NK-92 (cell line): ENCODE measurements around the gene ADARB2.

Experiments
- DNase-seq: peaks from one replicate; lab custom pipeline; 2025; ENCODE audit not compliant: unreplicated experiment; lab: John Stamatoyannopoulos, UW

Gene ADARB2

DNA sequence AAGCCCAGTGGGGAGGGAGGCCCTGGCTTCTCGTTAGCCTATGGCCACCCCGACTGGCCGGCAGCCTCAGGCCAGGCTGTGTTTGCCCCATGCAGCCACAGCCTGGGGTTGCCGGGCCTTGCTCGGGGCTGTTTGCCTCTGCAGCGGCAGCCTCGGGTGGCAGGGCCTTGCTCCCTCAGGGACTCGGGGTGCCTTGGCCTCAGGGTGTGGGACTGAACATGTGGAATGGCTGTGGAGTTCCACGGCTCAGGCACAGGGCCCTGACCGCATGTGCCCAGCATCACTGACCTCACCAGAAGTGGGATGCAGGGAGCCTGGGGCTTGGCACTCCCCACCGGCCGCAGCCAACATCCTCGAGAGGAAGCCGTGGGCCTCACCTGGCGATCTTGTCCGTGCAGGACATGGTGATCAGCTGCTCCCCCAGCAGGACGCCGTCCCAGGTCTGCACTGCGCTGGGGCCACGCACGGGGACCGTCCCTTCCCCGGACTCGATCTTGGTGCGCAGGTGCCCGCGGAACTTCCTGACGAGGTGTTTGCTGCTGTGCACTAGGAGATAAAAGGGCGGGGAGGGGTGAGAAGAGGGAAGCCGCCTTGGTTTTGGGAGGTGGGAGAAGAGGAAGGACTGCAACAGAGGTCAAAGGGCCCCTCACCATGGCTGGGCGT lies 520.6 kb downstream of the ADARB2 start:
- DNase-seq = no peak

DNA sequence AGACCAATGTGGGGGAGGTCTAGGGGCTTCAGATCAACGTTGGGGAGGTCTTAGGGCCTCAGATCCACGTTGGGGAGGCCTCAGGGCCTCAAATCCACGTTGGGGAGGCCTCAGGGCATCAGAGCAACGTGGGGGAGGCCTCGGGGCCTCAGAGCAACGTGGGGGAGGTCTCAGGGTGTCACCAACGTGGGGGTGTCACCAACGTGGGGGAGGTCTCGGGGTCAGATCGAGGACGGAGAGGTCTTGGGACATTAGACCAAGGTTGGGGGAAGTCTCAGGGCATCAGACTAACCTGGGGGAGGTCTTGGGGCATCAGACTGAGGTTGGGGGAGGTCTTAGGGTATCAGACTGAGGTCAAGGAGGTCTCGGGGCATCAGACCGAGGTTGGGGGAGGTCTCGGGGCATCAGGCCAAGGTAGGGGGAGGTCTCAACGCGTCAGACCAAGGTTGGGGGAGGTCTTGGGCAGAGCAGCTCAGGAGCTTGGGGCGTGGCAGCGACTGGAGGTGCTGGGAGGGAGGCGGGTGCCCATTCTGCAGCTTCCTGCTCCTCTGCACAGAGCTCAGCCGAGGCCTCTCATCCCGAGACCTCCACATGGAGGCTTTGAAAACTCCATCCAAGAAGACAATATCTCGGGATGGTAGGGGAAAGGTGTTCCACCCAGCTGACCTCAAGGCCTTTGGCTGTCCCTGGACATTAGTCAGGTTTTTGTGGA lies 521.3 kb downstream of the ADARB2 start:
- DNase-seq = no peak

DNA sequence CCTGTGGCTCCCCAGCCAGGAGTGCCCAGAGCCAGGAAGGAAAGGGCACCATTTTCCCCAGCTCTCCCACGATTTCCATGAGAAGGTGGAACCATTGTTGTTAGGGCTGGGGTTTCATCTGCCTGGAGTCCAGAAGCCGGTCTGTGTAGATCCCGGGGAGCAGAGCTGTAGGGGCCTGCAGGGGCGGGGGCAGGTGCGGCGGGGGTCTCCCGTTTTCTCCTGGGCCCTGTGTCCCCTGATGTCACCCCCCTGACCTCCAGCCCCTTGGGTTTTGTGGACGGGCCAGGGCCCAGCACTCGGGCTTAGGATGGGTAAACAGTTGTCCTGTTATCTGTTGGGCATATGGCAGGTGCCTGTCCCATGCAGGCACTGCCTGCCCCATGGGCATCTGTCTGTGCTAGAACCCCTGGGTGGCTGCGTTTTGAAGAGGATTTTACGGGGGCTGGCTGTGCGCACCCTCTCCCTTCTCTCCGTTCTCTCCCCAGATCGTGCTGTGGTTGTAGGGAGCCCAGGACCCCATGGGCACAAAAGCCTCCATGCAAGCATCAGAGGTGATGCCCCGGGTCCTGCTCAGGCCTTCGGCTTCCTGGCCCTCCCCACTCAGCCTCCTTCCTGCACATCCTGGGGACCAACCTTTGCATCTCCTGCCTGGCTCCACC lies 522.3 kb downstream of the ADARB2 start:
- no peak for DNase-seq

DNA sequence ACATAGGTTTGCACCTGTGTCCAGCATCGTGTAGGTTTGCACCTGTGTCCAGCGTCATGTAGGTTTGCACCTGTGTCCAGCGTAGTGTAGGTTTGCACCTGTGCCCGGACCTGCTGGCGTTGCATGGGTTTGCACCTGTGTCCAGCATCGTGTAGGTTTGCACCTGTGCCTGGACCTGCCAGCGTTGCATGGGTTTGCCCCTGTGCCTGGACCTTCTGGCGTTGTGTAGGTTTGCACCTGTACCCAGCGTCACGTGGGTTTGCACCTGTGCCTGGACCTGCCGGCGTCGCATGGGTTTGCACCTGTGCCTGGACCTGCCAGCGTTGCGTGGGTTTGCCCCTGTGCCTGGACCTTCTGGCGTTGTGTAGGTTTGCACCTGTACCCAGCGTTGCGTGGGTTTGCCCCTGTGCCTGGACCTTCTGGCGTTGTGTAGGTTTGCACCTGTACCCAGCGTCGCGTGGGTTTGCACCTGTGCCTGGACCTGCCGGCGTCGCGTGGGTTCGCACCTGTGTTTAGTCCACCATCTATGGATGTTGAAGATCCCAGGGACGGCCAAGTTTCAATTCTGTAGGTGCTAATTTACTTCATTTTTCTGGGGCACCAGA lies 523.2 kb downstream of the ADARB2 start:
- DNase-seq = no peak

DNA sequence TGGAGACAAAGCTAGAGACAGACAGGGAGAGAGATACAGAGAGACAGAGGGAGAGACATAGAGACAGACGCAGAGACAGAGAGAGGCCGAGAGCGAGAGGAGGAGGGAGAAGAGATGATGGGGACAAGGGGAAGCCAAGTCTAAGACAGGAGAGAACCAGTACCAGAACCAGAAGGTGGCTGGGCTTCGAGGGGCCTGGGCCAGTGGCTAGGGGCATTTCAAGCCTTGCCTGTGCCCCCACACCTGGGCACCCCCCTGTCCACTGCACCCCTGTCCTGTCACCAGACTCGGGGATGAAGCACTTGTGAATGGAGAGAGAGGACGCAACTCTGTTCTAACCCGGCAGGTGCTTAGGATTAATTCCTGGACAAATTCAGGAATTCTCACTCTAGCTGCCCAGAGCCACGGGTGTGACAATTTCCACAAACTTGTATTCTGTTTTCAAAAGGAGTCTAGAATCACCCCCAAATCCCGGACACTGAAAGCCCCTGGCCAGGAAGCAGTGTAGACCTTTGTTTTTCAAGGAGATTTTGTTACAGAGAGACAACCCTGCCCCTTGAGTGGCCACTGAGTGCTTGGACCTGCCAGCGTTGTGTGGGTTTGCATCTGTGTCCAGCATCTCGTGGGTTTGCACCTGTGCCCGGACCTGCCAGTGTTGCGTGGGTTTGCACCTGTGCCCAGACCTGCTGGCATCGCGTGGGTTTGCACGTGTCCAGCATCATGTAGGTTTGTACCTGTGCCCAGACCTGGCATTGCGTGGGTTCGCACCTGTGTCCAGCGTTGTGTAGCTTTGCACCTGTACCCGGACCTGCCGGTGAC lies 523.9 kb downstream of the ADARB2 start:
- no peak for DNase-seq

DNA sequence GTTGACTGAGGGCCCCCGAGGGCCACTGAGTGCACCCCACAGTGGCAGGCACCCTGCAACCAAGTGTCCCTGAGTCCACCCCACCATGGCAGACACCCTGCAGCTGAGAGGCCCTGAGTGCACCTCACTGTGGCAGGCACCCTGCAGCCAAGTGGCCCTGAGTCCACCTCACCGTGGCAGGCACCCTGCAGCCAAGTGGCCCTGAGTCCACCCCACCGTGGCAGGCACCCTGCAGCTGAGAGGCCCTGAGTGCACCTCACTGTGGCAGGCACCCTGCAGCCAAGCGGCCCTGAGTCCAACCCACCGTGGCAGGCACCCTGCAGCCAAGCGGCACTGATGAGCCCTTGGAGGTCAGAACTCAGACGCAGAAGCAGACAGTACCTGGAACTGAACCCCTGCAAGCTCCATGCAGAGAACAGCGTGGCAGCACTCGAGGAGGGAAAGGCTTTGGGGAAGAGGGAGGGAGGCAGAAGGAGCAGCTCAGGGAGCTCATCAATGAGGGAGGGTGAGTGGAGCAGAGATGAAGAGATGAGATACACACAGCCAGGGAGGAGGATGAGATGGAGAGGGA lies 524.7 kb downstream of the ADARB2 start:
- DNase-seq = no peak

DNA sequence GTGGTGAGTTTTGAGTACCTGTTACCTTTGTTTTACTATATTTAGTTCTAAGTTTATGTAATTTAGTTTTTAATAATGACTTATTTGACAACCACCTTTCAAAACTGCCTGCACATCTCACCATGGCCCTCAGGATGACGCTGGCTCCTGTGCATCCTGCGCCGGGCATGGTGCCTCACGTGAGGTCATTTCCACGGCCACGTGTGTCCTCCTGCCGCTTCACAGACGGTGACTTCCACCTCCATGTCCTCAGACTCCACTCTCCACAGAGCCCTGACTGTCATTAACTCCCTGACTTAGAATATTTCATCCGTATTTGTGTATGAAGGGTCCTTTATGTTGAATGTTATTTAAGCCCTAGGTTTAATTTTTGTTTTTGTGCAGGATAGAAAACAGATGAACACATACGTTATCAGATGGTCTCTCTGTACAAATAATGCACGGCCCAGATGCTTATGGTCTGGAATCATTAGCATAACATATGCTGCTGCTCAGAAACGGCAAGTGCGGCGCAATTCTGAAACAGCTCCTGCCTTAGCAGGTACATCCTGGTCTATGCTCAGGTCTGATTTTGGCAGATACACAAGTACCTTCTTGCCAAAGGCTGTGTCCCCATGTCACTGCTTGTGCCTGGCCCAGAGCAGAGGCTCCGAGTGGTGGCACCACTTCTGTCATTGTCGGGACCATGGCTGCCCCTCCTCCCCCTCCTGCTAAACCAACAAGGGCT lies 525.3 kb downstream of the ADARB2 start:
- DNase-seq = no peak

DNA sequence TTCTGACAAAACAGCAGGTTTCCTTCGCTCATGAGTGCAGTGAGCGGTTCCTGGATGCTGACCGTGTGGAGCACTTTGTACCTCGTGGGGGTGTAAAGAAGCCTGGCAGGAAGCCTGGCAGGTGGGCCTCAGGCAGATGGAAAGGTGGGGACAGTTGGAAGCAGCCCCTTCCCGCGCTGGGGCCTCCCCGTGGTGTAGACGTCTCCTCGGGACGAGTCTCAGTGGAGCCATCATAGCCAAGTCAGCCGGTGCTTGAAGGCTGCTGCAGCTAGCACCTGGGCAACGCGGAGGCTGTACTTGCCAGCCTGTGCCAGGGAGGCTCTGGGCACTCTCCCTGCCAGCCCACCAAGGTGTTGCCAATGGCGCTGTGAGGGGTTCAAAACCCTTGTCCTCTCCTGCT lies 526.7 kb downstream of the ADARB2 start:
- DNase-seq = no peak

DNA sequence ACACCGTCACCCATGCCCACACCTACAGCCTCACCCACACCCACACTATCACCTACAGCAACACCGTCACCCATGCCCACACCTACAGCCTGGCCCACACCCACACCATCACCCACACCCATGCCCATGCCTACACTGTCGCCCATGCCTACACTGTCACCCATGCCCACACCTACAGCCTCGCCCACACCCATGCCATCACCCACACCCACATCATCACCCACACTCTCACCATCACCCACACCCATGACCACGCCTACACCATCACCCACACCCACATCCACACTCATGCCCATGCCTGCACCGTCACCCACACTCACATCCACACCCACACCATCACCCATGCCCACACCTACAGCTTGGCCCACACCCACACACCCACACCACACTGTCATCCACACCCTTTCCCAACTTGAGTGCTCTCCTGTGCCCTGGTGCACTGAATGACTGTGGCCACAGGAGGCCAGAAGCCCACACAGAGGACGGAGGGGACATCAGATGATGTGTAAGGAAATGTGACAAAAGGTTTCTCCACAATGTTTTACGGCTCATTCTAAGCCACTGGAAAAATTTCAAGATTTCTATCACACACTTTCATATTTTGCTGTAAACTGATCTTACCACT lies 527.9 kb downstream of the ADARB2 start:
- DNase-seq = no peak

DNA sequence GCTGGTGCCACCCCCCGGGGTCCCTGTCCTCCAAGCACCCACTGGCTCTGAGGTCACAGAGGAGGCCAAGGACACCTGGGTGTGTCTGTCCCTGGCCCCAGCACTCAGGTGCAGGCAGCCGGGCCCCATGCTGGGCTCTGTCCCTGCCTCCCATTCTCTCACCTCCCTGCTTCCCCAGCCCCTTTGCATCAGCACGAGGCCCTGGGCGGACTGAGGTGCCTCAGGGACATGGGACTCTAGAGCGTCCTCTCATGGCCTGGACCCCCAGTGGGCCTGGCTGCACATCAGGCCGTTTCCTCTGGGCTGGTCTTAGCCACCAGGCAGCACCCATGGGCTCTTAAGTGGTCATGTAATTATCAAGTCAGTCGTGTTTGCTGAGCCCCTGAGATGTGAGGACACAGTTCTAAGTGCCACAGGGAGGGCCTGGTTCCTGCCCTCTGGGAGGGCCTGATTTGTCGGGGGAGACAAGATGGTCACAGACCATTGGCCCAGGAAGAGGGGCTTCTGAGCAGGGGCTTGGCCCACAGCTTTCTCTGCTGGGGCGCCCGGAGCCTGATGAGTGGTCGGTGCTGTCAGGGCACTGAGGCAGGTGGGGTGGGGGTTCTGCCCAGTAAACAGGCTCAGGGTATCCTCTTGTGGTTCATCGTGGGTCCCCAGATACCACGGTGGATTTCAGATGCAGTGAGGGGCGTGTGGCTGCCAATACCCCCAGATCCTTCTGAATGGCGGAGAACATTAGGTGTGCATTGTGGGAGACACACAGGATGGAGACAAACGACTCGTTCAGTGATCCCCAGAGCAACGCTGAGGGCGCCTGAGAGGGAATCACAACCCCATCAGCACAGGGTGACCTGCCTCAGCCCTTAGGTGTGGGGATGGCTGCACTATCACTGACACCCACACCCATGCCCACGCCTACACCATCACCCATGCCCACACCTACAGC lies 528.7 kb downstream of the ADARB2 start:
- no peak for DNase-seq

DNA sequence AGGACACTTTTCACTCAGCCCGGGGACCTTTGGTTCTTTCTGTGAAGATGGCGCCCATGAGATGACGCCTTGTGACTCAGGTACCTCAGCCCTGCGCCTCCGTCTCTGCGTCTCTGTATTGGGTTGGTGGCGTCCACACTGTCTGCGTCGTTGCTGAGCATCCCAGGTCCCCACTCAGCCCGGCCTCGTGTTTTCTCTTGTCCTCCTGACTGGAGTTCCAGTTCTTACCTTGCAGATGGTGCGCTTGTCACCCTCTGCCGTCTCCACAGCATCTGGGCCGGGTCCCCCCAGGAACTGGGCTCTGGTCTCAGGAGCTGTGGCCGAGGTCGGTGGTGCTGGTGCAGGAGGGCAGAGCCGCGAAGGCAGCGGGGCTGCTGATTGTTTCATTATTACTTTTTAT lies 530.7 kb downstream of the ADARB2 start:
- no peak for DNase-seq

DNA sequence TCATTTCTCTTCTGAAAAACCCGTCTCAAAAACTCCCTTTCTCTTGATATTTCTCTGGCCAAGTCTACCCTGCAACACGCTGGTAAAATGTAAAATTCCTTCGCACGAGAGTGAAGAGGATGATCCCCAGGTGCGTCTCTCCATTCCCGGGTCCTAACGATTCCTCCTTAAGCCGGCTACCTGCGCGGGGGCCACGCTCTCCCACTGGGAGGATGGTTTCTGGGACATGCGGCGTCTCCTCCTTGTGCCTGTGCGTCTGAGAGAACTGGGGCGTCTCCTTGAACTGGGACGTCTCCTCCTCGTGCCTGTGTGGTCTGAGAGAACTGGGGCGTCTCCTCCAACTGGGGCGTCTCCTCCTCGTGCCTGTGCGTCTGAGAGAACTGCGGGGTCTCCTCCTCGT lies 531.2 kb downstream of the ADARB2 start:
- no peak for DNase-seq

DNA sequence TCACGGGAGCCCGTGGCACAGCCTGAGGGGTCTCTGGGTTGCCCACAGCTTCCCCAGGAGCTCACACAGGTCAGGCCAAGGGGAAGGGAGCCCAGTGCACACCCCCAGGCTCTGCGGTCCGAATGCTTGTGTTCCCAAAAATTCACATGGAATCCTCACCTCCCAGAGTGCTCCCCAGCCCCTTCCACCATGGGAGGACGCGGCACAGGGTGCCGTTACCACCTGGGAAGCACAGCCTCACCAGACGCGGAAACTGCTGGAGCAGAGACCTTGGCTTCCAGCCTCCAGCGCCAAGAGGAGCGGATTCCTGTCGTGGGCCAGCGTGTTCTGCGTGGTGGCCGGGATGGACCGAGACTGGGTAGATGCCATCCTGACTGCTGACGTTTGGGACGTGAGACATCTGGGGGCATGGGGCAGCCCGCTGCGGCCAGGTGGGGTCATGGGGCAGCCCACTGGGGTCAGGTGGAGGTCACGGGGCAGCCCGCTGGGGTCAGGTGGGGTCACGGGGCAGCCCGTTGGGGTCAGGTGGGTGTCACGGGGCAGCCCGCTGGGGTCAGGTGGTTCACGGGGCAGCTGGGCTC lies 531.8 kb downstream of the ADARB2 start:
- DNase-seq = no peak

DNA sequence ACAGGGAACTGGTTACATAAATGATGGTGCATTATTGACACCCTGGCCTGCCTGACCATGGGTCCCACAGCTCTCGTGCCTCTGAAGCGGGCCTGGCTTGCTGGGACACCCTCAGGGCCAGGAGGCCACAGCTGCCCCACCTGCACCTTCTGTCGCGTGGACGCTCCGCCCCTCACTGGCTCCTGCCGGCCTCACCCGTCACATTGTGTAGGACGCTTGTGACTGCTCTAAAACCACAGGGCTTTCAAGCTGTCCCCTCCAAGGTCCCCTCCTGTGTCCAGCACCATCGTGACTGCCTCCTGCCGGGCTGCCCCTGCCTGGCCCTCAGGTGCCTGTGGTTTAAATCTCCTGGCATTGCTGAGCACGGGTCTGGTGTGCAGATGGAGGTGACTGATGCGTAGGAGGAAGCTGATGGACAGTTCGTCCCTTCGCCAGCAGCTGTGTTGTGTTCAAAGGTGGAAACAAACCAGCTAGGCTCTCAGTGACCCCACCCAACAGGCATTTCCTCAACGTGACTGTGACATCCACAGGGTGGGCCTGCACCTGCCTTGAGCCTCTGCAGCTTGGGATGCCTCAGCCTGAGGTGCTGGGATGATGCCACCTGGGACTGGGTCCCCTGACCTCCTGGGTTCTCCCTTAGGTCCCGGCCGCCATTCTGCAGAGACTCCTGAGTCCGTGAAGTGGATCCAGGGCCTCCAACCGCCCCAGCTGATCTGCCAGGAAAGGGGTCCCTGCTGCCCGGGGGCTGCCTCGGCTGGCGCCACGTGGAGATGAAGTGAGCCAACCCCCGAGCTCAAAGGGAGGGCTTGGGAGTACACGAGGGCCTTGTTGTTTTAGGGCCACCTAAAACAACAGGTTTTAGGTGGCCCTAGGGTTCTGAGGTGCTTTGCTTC lies 532.6 kb downstream of the ADARB2 start:
- no peak for DNase-seq

DNA sequence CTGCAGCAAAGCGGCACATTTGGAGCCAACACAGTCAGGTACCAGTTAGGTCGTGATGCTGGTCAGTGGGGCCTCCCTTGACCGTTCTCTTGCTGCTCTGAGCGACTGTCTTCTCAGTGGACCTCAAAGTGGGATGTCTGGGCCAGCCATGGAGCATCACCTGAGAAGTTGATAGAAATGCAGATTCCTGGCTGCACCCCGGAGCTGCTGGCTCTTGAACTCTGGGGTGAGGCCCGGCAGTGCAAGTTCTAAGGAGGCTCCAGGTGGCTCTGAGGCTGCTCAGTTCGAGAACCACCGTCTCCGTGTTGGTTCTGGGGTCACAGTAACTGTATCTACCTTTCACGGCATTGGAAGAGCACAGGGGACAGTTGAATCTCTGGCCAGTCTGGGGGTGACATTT lies 533.6 kb downstream of the ADARB2 start:
- no peak for DNase-seq

DNA sequence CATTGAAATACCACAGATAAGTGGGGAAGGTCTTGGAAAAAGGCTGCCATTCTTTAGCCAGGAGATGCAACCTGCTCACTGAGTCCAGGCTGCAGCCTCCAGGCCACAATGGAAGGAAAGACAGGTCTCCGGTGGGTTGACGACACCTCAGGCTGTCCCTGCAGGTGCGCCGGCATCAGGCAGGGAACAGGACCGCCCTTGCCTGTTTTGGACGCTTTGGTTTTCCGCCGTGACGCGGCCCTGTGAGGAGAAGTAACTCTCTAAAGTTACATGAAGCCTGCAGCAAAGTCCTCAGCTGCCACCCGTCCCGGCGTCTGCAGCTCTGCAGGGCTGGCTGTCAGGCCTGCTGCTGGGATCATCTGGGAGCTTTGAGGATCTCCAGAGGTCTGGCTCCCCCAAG lies 534.1 kb downstream of the ADARB2 start:
- DNase-seq = no peak

DNA sequence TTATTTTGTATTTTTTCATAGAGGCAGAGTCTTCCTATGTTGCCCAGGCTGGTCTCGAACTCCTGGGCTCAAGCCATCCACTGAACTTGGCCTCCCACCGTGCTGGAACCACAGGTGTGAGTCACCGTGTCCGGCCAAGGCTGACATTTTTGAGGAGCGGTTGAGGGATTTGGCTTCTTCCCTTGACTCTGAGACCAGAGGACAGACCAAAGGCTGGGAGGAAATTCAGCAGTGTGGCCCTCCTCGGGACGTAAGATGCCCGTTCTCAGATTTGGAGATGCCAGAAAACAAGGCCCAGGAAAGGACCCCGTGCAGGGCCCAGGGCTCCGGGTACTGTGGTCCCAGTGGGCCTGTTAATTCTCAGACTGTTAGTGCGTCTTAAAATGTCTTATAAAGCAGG lies 535.0 kb downstream of the ADARB2 start:
- DNase-seq = no peak
